ENCODE data around the gene VAMP7.
"Not testable (repeated sequence)": the region's sequence is repeated elsewhere in the genome, so short reads cannot be mapped to it uniquely, and the experiment has no call there.

VAMP7 gene

DNA sequence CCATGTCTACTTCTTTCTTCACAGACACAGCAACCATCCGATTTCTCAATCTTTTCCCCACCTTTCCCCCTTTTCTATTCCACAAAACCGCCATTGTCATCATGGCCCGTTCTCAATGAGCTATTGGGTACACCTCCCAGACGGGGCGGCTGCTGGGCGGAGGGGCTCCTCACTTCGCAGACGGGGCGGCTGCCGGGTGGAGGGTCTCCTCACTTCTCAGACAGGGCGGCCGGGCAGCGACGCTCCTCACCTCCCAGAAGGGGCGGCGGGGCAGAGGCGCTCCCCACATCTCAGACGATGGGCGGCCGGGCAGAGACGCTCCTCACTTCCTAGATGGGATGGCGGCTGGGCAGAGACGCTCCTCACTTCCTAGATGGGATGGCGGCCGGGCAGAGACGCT lies 26.5 kb downstream of the VAMP7 start:
- not testable (repeated sequence) for DNase-seq (ENCODE audit: low spot score)

DNA sequence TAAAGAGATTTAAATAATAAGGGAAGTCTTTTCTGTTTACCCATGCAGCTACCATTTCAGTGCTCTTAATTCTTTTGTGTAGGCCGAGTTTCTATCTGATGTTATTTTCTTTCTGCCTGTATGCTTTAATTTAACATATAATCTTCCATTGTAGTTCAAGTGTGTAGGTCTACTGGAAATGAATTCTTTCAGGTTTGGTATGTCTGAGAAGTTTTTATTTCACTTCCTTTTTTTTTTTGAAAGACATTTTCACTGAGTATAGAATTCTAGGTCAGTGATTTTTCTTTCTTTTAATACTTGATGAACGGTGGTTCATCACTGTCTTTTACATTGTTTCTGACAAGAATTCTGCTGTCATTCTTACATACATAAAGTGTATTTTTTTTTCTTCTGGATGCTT lies 42.1 kb downstream of the VAMP7 start:
- DNase-seq (ENCODE audit: low spot score): no peak

DNA sequence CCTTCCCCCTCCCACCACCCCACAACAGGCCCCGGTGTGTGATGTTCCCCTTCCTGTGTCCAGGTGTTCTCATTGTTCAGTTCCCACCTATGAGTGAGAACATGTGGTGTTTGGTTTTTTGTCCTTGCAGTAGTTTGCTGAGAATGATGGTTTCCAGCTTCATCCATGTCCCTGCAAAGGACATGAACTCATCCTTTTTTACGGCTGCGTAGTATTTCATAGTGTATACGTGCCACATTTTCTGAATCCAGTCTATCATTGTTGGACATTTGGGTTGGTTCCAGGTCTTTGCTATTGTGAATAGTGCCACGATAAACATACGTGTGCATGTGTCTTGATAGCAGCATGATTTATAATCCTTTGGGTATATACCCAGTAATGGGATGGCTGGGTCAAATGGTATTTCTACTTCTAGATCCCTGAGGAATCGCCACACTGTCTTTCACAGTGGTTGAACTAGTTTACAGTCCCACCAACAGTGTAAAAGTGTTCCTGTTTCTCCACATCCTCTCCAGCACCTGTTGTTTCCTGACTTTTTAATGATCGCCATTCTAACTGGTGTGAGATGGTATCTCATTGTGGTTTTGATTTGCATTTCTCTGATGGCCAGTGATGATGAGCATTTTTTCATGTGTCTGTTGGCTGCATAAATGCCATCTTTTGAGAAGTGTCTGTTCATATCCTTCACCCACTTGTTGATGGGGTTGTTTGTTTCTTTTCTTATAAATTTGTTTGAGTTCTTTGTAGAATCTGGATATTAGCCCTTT lies 49.9 kb downstream of the VAMP7 start:
- DNase-seq (ENCODE audit: low spot score): not testable (repeated sequence)

DNA sequence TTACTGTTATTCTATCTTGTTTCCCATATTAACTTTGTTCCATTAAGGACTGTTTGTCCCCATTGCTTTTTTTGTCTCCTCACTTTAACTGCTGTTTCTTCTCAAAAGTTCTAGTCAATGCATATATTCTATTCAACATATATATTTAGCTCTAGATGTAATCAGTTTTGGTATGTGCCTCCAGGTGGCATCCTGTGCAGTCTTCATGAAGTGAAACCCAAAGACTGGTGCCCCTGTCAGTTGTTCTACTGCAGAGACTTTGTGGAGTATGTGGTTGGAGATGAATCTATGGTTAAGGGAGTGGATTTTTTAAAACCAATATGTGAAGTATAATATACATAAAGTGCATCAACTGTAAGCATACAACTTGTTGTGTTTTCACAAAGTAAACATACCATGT lies 57.0 kb downstream of the VAMP7 start:
- DNase-seq (ENCODE audit: low spot score): no peak

DNA sequence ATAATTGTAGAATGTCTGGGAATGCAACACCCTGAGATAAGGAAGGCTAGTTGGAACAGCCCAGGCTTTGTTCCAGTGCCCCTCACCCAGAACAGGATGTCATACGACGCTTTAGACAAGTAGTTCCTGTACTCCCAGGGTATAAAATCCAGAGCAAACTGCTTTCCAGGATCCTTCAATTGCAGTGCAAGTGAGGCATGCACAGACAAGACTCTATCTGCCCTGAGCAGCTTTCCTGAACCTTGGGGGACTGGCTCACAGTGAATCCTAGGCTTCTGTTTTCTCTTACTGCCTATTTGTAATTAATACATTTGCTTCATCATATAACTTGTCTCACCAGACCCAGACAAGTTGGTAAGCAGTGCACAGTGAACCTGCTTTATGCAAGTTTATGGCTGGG lies 68.0 kb downstream of the VAMP7 start:
- no peak for DNase-seq (ENCODE audit: low spot score)

DNA sequence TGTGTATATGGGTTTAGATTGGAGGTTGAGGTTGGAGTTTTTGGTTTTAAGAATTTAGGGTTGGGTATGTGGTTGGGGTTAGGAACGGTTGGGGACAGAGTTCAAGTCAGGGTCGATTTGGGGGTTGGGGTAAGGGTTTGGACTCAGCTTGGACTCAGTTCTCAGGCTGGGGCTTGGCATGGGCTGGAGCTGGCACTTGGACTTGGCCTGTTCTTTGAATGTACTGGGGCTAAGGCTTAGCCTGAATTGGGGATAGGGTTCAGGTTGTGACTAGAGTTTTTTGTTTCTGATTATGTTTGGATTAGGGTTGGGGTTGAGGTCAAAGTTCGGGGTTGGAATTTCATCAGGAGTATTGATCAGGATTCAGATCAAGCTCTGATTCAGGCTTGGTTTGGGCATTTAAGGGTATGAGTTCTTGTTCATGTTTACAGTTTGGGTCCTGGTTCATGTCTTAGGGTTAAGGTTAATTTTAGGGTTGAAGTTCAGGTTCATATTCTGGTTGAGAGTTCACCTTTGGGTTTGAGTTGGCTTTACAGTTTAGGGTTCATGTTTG lies 70.2 kb downstream of the VAMP7 start:
- no peak for DNase-seq (ENCODE audit: low spot score)

DNA sequence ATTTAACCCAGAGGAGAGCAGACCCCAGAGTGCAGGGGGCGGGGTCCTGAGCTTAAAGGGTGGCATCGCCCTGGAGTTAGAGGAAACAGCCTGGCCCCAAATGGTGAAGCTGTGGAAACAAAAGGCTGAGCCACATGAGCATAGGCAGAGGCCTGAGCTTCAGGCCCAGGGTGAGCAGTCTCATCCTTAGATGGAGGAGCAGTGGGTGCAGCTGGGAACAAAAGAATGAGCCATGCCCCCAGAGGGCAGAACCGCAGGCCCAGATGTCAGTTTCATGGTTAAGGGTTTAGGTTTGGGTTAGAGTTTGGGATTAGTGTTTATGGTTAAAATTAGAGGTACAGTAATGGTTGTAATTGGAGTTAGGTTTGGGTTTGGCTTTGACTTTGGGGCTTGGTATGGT lies 71.9 kb downstream of the VAMP7 start:
- no peak for DNase-seq (ENCODE audit: low spot score)

DNA sequence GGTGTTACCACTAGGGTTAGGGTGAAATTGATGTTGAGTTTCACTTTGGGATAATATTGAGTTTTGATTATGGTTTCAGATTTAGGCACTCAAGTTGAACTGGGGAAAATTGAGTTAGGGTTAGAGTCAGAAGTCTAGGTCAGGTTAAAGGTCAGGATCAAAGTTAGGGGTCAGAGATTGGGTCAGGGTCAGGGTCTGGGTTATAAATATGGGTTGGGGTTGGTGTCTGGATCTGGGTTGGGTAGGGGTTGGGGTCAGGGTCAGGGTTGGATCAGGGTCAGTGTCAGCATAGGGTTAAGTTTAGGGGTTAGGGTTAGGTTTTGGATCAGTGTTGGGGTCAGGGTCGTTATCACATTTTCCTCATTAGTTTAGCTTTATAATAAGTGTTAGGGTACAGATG lies 73.6 kb downstream of the VAMP7 start:
- no peak for DNase-seq (ENCODE audit: low spot score)

DNA sequence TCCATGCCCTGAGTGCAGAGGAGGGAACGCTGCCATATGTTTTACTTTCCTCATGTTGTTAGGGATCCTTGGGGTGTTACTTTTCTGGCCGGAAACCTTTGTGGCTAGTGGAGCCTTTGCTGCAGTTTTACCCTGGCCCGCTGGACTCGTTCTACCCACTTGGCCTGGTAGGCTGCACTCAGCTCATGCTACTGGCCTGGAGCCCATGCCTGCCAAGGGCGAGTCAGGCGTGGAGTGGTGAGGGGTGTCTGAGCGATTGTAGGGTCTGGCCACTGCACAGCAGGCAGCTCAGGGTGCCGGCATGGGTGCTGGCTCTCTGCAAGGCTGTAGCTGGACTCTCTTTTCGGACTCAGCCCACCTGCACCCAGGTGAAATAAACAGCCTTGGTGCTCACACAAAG lies 75.0 kb downstream of the VAMP7 start:
- DNase-seq (ENCODE audit: low spot score): no peak

DNA sequence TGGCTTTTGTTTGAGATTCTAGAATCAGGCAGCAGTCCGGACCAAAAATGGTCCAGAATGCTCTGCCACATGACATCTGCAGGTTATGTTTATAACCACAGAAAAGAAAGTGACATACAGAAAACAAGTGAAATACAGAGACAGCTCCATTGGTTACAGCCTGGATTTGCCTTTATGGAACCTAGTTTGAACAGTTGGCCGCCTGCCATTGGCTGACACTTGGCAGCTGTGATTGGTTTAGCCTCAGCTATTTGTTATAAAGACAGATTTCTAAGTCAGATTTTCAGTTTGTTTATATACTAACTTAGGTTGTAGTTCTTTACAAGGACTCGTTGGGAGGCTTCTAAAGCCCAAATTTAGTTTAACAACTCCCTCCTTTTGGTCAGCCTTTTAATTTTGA lies 75.5 kb downstream of the VAMP7 start:
- DNase-seq (ENCODE audit: low spot score): no peak

DNA sequence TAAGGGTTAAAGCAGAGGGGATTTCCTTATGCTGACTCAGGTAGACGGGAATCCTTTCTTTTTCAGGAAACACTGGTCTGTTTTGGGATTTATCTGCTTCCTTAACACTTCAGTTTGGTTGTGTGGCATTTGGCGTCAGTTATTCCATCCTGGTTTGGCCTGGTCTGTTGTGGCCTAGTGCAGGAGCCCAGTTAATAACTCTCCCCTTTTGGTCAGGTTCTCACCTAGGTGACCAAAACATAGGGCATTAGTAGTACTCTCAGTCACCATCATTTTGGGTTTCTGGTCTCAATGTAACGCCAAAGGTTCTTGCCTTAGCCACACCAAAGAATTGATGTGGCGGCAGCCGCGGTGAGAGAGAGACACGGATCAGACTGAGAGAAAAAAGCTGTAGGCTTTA lies 76.7 kb downstream of the VAMP7 start:
- DNase-seq (ENCODE audit: low spot score): no peak

DNA sequence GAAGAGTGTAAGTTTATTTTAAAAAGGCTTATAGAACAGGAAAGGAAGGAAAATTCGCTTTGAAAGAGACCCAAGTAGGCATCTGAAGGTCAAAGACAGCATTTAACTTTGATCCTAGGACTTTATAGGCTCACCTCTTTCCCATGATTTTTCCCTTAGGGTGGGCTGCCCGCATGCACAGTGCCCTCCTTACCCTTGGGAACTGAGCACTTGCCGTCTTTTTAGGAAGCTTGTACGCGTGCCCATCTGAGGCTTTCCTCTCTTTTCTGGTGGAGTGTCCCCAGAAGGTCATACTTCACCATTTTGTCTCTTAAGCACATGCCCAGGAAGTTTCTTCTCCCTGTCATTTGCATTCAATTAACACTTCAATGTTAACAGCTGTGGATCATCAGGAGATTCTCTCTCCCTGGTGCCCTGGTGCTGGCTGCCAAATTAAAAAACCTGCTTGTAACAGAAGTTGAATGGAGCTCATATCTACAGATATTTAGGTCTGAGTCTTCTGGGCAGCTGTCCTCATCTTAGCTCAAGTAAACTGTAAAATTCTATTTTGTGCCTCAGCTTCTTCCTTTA lies 78.0 kb downstream of the VAMP7 start:
- no peak for DNase-seq (ENCODE audit: low spot score)

DNA sequence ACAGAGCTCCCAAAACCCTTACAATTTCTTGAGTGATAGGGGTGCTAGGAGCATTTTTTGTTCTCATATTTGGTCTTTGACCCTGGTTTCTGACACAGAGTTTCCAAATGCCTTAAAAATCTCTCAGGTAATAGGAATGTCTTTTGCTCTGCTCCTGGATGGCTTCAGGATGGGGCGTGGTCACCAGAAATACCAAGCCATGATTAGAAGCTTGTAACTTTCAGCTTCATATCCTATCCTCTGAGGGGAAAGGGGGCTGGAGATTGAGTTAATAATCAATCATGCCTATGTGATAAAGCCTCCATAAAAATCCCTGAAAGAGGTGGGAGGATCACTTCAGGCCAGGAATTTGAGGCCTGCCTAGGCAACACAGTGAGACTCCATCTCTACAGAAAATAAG lies 81.8 kb downstream of the VAMP7 start:
- no peak for DNase-seq (ENCODE audit: low spot score)

DNA sequence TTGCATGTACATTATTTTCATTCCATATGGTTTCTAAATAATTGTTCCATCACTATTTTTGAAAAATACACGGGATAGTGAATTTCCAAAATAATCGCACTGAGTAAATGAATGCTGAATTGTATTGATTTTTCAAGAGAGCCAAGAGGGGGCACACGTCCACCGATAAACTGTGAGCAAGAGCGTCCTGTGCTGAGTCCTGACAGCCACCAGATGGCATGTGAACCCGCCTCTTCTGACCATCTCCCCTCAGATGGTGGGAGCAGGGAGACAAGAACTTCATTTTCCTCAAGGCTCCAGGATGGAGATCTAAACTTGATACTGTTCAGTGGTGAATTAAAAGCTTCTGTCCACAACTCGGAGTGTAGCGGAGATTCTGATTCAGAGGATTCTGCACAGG lies 85.7 kb downstream of the VAMP7 start:
- DNase-seq (ENCODE audit: low spot score): peak; percentile 81

DNA sequence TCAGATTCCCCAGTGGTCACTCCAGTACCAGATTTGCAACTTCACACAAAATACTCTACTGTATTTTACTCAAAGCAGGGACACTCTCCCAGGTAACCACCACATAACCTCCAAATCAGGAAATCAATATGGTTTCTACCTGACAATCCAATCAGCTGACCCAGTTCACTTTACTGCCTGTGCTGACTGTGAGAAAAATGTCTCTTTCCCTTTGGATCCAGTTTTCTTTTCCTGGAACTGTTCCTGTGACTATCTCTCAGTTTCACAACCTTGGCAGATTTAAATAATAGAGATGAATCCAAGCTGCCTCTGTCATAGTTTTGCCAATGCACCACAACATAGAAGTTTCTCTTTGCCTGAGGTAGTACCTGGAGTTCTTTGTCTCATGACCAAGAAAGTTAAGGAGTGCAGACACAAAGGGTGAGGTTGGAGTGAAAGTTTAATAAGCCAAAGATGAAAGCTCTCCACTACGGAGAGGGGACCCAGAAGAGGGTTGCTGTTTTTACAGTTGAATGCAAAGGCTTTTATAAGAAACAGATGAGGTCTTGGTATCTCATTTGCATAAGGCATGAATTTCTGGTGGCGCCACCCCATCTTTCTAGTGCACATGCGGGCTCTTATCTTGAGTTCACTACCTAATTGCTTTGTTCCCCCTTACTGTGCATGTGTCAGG lies 86.6 kb downstream of the VAMP7 start:
- DNase-seq (ENCODE audit: low spot score): no peak

DNA sequence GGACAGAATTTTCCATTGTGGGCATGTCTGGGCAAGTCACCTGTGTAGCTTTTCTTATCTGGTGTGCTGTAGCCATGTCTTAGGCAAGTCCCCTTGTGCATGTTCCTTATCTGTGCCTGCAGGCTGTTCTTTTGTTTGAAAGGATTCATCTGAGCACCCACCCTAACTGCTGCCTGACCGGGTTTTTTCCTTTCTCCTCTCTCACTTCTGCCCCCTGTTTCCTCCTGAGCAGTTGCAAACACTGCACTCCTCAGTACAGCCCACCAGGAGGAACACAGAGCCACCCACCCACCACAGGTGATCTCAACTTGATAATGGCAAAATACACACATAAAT lies 87.1 kb downstream of the VAMP7 start:
- no peak for DNase-seq (ENCODE audit: low spot score)

DNA sequence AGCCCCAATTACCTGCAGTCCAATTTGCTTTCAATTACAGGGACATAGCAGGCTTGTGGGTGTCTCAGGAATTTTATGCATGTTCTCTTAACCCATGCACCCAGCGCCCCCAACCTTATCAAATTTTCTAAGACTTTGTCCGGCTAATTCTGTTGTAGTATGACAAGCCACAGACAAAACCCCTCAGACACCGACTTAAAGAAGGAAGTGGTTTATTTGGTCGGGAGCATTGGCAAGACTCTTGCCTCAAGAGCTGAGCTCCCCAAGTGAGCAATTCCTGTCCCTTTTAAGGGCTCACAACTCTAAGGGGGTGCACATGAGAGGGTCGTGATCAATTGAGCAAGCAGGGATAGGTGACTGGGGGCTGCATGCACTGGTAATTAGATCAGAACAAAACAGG lies 87.6 kb downstream of the VAMP7 start:
- DNase-seq (ENCODE audit: low spot score): no peak

DNA sequence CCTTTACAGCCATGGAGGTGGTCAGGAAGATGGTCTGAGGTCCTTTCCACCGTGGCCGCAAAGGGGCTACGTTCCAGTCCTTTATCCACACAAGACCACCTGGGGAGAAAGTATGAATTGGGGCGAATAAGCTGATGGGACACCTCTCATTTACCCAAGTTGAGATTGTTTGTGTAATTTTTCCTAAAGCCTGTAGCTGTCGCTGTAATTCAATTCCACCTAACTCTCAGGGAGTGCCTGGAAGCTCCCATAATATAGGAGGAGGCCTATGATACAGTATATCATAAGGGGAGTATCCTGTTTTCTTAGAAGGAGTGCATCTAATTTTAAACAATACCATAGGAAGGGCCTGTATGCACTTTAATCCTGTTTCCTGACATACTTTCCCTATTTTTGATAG lies 90.5 kb downstream of the VAMP7 start:
- DNase-seq (ENCODE audit: low spot score): not testable (repeated sequence)

DNA sequence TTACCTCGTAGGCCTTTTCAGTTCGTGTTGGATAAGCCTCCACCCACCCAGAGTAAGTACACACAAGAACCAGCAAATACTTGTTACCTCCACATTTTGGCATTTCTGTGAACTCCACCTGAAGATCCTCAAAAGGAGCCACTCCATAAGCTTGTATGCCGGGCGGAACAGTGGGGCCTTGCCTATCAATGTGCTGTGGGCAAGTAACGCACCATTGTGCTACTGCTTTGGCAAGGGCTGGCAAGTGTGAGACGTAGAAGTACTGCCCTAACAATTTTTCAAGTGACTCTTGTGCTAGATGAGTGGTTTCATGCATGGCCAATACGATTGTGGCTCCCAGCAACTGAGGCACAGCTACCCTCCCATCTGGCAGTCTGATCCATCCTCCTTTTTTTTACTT lies 91.1 kb downstream of the VAMP7 start:
- not testable (repeated sequence) for DNase-seq (ENCODE audit: low spot score)

DNA sequence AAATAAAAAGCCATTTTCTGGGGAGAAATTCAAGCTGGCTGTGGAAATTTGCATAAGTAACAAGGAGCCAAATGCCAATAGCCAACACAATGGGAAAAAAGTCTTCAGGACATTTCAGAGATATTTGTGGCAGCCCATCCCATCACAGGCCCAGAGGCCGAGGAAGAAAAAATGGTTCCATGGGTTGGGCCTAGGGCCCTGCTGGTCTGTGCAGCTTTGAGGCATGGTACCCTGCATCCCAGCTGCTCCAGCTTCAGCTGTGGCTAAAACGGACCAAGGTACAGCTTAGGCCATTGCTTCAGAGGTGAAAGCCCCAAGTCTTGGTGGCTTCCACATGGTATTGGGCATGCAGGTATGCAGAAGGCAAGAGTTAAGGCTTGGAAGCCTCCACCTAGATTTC lies 102.2 kb downstream of the VAMP7 start:
- no peak for DNase-seq (ENCODE audit: low spot score)

DNA sequence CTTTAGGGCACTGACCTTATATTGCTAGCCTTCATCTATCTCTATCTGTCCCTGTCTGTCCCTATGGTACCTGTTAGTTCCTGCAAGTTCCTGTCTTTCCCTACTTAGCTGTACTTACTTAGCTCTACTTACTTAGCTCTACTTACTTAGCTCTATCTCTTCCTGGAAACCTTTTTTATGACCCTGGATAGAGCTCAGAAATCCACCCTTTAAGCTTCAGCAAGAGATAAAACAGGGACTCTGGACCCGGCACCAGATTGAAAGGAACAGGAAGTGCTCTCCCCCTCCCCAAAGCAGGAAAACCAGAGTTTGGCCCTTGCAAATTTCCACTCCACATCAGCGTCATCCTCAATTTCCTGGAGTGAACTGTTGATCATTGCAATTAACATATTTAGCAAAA lies 104.1 kb downstream of the VAMP7 start:
- no peak for DNase-seq (ENCODE audit: low spot score)

DNA sequence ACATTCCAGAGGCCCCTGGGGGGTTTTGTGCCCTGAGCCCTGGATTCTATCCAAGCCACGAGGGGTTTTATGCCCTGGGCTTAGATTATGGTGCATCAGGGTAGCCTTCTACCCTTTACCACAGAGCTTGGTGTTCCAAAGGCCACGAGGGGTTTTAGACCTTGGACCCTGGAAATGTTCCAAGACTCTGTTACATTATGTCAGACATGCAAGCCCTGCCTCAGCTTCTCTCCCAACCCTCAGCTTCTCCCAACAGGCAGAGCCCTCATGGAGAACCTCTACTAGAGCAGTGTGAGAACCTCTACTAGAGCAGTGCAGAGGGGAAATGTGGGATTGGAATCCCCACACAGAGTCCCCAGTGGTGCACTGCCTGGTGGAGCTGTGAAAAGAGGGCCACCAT lies 105.8 kb downstream of the VAMP7 start:
- DNase-seq (ENCODE audit: low spot score): peak; percentile 42

DNA sequence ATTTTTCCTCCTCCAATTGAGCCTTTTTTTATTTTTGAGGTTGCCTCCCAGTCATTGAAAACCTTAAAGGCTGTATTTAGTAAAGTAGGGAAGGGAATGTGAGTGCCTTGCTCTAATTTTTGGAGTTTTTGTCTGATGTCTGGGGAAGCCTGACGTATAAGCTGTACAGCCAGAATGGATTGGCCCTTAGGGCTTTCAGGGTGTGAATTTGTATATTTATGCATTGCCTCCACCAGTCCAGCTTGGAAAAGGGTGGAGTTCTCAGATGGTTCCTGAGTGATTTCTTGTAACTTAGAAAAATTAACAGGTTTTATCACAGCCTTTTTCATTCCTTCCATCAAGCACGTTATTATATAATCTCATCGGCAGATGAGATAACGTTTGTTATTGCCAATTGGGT lies 107.7 kb downstream of the VAMP7 start:
- DNase-seq (ENCODE audit: low spot score): no peak

All from SK-N-DZ (cell line).